Karpas-422 (cell line): ENCODE measurements around the gene PCMT1. TPM values are rescaled to one million over a fixed set of nuclear protein-coding genes. Genes with fewer than 3 reads are reported as not detected.
A peak's percentile ranks its signal among the peaks of the same experiment; 100 is the strongest.

Experiments
- DNase-seq: peaks from one replicate; pipeline ENCODE4 v3.0.0-alpha.2; 2015
- H2AFZ ChIP-seq: fragments of 200-600 bp; sonication (generic); 2 replicates; pipeline ENCODE4 v1.6.1; 2014; ENCODE audit warnings: antibody characterized with exemption, low read length, mixed read lengths
- H3K27ac ChIP-seq: fragments of 200-600 bp; sonication (generic); 2 replicates; pipeline ENCODE4 v1.5.1; 2014; ENCODE audit warnings: mild to moderate bottlenecking, low read length, moderate library complexity
- H3K27me3 ChIP-seq: fragments of 200-600 bp; sonication (generic); 2 replicates; pipeline ENCODE4 v1.6.1; 2014; ENCODE audit warnings: low read length, mixed read lengths
- H3K36me3 ChIP-seq: fragments of 200-600 bp; sonication (generic); 2 replicates; pipeline ENCODE4 v1.6.1; 2014; ENCODE audit warnings: low read length, mixed read lengths; ENCODE audit not compliant: insufficient read depth
- H3K4me1 ChIP-seq: fragments of 200-600 bp; sonication (generic); 2 replicates; pipeline ENCODE4 v1.6.1; 2014; ENCODE audit warnings: mild to moderate bottlenecking, low read length, mixed read lengths
- H3K4me2 ChIP-seq: fragments of 200-600 bp; sonication (generic); 2 replicates; pipeline ENCODE4 v1.6.1; 2014; ENCODE audit warnings: low read length, low read depth, mild to moderate bottlenecking; ENCODE audit not compliant: poor library complexity, severe bottlenecking
- H3K4me3 ChIP-seq: fragments of 200-600 bp; sonication (generic); 2 replicates; pipeline ENCODE4 v1.5.1; 2014; ENCODE audit warnings: mild to moderate bottlenecking, antibody characterized with exemption, low read length, mixed read lengths
- H3K79me2 ChIP-seq: fragments of 200-600 bp; sonication (generic); 2 replicates; pipeline ENCODE4 v1.6.1; 2014; ENCODE audit warnings: mild to moderate bottlenecking, low read length, mixed read lengths
- H3K9ac ChIP-seq: fragments of 200-600 bp; sonication (generic); 2 replicates; pipeline ENCODE4 v1.6.0; 2014; ENCODE audit warnings: low read length
- H3K9me2 ChIP-seq: fragments of 200-600 bp; sonication (generic), shearing (Covaris generic); replicated peaks from 2 replicates; pipeline ENCODE4 v1.6.0; 2014; ENCODE audit warnings: mild to moderate bottlenecking, low read length, moderate library complexity; ENCODE audit not compliant: insufficient read depth
- H3K9me3 ChIP-seq: fragments of 300-700, 200-600 bp; sonication (generic); 2 replicates; pipeline ENCODE4 v1.6.1; 2014; ENCODE audit warnings: low read length, mixed read lengths
- H4K20me1 ChIP-seq: fragments of 200-600 bp; sonication (generic); 2 replicates; pipeline ENCODE4 v1.6.1; 2014; ENCODE audit warnings: mild to moderate bottlenecking, antibody characterized with exemption, low read length, low read depth; ENCODE audit not compliant: insufficient read depth
- total RNA-seq: library from RNA; depleted of rRNA; stranded (reverse); fragments of >200 nt; shearing (Covaris generic); gene quantifications from 2 replicates; pipeline ENCODE4 v1.2.3, GENCODE V29; 2014; ENCODE audit warnings: low replicate concordance; rRNA removed

Gene PCMT1
- total RNA-seq, result 79.1 and 116 TPM in 2 replicates

DNA sequence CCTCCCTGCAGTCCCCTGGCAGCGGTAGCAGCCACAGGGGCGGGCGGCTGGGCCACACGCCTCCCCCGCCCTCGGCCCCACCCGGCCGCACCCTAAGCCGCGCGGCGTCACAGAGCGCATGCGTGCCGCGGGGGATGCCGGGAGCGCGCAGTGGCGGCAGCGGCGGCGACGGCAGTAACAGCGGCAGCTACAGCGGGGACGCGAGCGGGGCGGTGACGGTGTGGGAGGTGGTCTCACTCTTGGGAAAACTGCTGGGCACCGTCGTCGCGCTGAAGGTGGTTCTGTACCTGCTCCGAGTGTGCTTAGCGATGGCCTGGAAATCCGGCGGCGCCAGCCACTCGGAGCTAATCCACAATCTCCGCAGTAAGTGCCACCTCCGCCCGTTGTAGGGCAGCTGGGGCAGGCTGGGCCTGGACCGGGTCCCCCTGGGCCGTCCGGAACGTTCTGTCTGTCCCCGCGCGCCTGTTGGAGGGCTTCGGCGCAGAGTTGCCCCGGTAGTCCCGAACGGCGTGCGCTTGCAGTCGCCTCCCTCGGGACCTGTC is at the start of gene PCMT1:
PCMT1 (plus strand) TSS at position 148 of the 542 bp plus-strand sequence; CDS start at position 309, 161 bp downstream.
- peak within 1 kb of the TSS; percentile 78 for H3K4me2 ChIP-seq
- H2AFZ ChIP-seq, result peak within 1 kb of the TSS; percentile 75
- H3K27ac ChIP-seq, result peak within 1 kb of the TSS; percentile 76
- no peaks in the 10 kb centered on the region for H3K9me3 ChIP-seq
- H3K4me3 ChIP-seq, result peak within 1 kb of the TSS; percentile 98
- peaks cover 9% of the 10 kb centered on the region; the same call in 1 of the 2 replicates for H3K36me3 ChIP-seq
- DNase-seq, result peak; percentile 97
- peaks cover 35% of the 10 kb centered on the region for H3K4me1 ChIP-seq
- H3K9me2 ChIP-seq, result no peaks in the 10 kb centered on the region
- peaks cover 67% of the 10 kb centered on the region for H3K79me2 ChIP-seq
- H3K27me3 ChIP-seq, result no peaks in the 10 kb centered on the region
- H4K20me1 ChIP-seq, result peaks cover 20% of the 10 kb centered on the region
- H3K9ac ChIP-seq, result peak within 1 kb of the TSS; percentile 99

DNA sequence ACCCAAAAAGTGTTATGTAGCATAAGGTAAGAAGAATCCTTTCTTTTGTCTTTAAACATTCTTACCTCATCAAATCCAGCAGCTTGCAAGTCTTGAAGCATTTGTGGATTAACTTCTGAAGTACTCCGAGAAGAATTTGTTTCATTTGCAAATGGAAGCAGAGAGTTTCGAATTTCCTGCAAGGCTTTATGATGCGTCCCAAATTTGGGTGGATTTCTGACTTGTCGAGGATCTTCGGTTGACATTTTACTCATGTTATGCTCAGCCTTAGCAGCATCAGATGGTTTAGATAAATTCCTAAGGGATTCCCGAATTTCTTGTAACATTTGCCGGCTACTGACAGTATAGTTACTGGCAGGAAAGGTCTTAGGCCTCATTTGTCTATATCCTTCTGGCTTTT is 47.8 kb upstream of the PCMT1 start:
- Histone ChIP-seq H3K79me2 (peaks cover 96% of the 10 kb centered on the region), H3K36me3 (peaks cover 20% of the 10 kb centered on the region; the same call in 1 of the 2 replicates), H3K4me1 (peaks cover 3% of the 10 kb centered on the region; the same call in 1 of the 2 replicates), H3K4me3 (no peak overlapping the region), H4K20me1 (peaks cover 11% of the 10 kb centered on the region), H3K9me3 (no peaks in the 10 kb centered on the region), H3K9ac (no peak overlapping the region), H3K27me3 (no peaks in the 10 kb centered on the region), H3K9me2 (no peaks in the 10 kb centered on the region), H3K4me2 (no peak overlapping the region), H2AFZ (no peak overlapping the region), H3K27ac (no peak overlapping the region)
- DNase-seq, result no peak

DNA sequence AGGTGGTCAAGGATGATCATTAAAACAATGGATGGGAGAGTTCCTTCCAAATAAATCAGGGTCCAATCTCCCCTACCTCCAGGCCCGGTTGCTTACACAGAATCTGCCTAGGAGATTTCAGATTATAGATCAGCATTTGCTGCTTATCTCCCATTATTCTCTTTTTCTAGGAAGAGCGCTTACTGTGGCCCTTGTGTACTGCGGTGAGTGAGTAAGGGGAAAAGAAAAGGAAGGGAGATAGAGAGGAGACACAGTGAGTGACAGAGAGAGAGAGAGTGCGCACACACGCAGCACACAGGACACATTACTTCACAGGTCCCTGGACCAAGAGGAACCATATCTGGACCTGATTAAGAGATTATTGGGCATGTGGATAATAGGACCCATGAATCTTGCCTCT is 37.8 kb upstream of the PCMT1 start:
- Histone ChIP-seq H3K4me3 (no peak overlapping the region), H4K20me1 (peaks cover 23% of the 10 kb centered on the region), H3K9me2 (no peaks in the 10 kb centered on the region), H2AFZ (no peak overlapping the region), H3K27me3 (no peaks in the 10 kb centered on the region), H3K4me1 (peaks cover 49% of the 10 kb centered on the region), H3K27ac (no peak overlapping the region), H3K4me2 (no peak overlapping the region), H3K9ac (no peak overlapping the region), H3K36me3 (peaks cover 12% of the 10 kb centered on the region; the same call in 1 of the 2 replicates), H3K79me2 (peaks cover 99% of the 10 kb centered on the region), H3K9me3 (no peaks in the 10 kb centered on the region)
- no peak for DNase-seq

DNA sequence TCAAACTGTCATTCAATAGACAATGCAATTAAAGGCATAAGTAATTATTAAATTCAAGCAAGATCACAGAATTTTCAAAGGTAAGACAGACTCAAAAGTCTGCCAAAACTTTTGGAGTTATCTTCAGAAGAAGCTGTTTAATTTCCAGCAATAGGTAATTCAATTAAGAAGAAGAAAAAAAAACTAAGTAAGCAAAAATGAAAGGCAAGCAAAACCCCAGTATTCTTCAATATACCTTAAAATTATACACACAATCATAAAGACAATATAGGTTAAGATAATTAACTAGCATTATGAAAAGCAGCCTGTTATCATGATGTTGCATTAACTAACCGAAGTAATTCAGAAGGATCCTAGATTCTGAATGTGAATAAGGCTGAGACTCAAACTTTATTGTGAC is 35.1 kb upstream of the PCMT1 start:
- peaks cover 12% of the 10 kb centered on the region; the same call in 1 of the 2 replicates for H4K20me1 ChIP-seq
- H3K9ac ChIP-seq, result no peak overlapping the region
- DNase-seq, result no peak
- H3K27me3 ChIP-seq, result no peaks in the 10 kb centered on the region
- no peak overlapping the region for H3K4me2 ChIP-seq
- peaks cover 12% of the 10 kb centered on the region; the same call in 1 of the 2 replicates for H3K36me3 ChIP-seq
- H3K27ac ChIP-seq, result no peak overlapping the region
- no peak overlapping the region for H3K4me3 ChIP-seq
- H2AFZ ChIP-seq, result no peak overlapping the region
- peaks cover 89% of the 10 kb centered on the region for H3K79me2 ChIP-seq
- H3K9me2 ChIP-seq, result no peaks in the 10 kb centered on the region
- no peaks in the 10 kb centered on the region for H3K9me3 ChIP-seq
- H3K4me1 ChIP-seq, result peaks cover 33% of the 10 kb centered on the region

DNA sequence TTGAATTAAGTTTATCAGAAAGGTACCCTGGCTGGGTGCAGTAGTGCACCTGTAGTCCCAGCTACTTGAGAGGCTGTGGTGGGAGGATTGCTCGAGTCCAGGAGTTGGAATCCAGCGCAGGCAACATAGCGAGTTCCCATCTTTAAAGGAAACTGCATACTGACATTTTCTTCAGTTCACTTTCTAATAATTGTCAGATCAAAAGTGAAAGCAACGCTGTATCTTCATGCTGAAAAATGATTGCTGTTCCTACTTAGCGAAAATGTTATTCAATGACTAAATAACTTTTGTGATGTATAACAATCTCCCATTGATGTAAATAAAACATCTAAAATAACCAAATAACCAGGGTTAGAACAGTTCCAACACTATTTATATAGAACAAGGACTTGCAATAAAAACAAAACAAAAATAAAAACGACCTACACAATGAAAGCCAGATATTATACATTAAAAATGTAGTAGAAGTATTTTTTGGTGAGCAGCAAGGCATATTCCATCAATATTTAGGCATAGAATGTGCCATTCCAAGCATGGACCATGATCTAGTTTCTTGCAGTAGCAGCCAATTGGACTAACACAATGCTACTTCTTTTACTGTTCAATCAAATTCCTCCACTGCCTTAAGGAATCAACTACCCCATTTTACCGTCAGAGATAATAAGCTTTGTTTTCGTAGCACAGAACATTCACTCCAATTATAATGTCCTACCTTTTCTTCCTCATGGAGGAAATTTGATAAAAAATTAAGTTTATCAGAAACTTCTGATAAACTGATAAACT is 33.2 kb upstream of the PCMT1 start:
- Histone ChIP-seq H3K9me2 (no peaks in the 10 kb centered on the region), H3K4me3 (peak overlapping the region; percentile 81), H3K9me3 (no peaks in the 10 kb centered on the region), H2AFZ (no peak overlapping the region), H3K4me2 (peak overlapping the region; percentile 82), H3K36me3 (peaks cover 12% of the 10 kb centered on the region; the same call in 1 of the 2 replicates), H3K27me3 (no peaks in the 10 kb centered on the region), H3K27ac (no peak overlapping the region), H3K79me2 (peaks cover 70% of the 10 kb centered on the region), H3K9ac (peak overlapping the region; percentile 97), H4K20me1 (no peaks in the 10 kb centered on the region; the same call in 1 of the 2 replicates), H3K4me1 (peaks cover 20% of the 10 kb centered on the region)
- DNase-seq, result peak; percentile 62

DNA sequence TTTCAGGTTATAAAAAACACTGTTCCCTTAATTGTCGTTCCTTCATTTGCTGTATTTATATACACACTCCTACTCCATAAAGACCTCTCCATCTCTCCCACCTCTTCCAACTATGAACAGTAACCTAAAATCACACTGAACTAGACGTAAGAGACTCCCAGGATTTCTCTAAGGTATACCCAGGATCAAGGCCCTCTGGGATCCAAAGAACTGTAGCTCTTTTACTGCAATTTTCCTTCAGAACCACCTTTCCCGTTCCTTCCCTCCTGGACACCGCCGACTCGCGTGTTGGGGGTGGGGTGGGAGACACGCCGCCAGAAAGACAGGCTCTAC is 32.3 kb upstream of the PCMT1 start:
- Histone ChIP-seq H3K9me3 (no peaks in the 10 kb centered on the region), H3K9ac (peak overlapping the region; percentile 97), H2AFZ (0 out of 2 replicates have a peak overlapping the region, but pooled peaks have one; percentile 85), H3K27me3 (no peaks in the 10 kb centered on the region), H3K4me2 (peak overlapping the region; percentile 82), H3K36me3 (peaks cover 12% of the 10 kb centered on the region; the same call in 1 of the 2 replicates), H3K79me2 (peaks cover 63% of the 10 kb centered on the region), H3K9me2 (no peaks in the 10 kb centered on the region), H3K4me1 (peaks cover 20% of the 10 kb centered on the region), H3K27ac (peak overlapping the region; percentile 39), H3K4me3 (peak overlapping the region; percentile 81), H4K20me1 (no peaks in the 10 kb centered on the region; the same call in 1 of the 2 replicates)
- no peak for DNase-seq

DNA sequence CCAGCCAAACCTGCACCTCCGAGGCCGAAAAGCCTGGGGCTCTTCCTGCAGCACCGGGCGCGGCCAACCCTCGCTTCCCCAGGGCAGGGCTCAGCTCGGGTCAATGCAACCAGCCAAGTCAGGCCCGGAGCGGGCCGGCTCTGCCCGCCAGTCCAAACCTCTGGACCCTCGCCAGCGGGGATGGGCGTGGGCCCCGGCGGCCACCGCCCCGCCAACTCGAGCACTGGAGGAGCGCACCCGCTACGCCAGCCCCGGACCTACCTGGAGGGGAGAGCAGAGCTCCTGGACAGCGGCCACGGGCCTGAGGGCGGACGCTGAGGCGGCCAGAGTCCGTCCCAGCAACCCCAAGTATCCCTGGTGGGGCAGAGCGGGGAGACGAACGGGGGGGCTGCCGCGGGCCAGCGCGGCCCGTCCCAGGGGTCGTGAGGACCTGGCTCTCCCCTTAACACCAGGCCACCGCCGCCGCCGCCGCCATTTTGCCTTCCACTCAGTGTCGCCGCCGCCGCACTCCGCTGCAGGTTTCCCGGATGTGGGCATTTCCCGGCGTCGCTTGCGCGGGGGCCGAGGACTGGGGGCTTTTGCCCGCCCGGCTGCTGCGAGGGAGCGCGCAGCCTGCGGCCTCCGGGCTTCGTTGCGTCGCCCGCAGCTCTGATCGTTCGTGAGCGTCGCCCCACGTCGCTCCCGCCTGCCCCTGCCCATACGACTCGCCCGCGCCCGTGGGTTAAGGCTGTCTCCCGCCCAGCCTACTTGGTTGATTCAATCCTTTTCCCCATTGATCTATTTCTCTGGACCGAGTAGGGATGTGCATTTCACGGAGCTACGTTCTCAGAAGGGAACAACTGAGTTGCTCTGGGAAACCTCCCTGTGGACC is 31.7 kb upstream of the PCMT1 start, which contains the start of gene LATS1:
LATS1 (minus strand) TSS at position 514 of the 871 bp plus-strand sequence. CDS start 15,975 bp downstream, outside the sequence.
- peak within 1 kb of the TSS; percentile 81 for H3K4me3 ChIP-seq
- H3K36me3 ChIP-seq, result peaks cover 12% of the 10 kb centered on the region; the same call in 1 of the 2 replicates
- peak within 1 kb of the TSS; percentile 82 for H3K4me2 ChIP-seq
- peak within 1 kb of the TSS; percentile 97 for H3K9ac ChIP-seq
- peak; percentile 95 for DNase-seq
- H3K9me2 ChIP-seq, result no peaks in the 10 kb centered on the region
- H4K20me1 ChIP-seq, result no peaks in the 10 kb centered on the region; the same call in 1 of the 2 replicates
- H3K79me2 ChIP-seq, result peaks cover 57% of the 10 kb centered on the region
- peak within 1 kb of the TSS; percentile 39 for H3K27ac ChIP-seq
- H3K9me3 ChIP-seq, result no peaks in the 10 kb centered on the region
- H3K4me1 ChIP-seq, result peaks cover 20% of the 10 kb centered on the region
- H2AFZ ChIP-seq, result peak within 1 kb of the TSS; percentile 85; the same call in 1 of the 2 replicates
- H3K27me3 ChIP-seq, result no peaks in the 10 kb centered on the region
